ENCODE measurements around the gene SDHA. TPM values are rescaled to one million over a fixed set of nuclear protein-coding genes. Genes with fewer than 3 reads are reported as not detected.
"Not testable (repeated sequence)": the region's sequence is repeated elsewhere in the genome, so short reads cannot be mapped to it uniquely, and the experiment has no call there.

Gene SDHA
- total RNA-seq, 4 donors from 2014 or later: 45.7 to 71.5 (median 54.9) TPM

DNA sequence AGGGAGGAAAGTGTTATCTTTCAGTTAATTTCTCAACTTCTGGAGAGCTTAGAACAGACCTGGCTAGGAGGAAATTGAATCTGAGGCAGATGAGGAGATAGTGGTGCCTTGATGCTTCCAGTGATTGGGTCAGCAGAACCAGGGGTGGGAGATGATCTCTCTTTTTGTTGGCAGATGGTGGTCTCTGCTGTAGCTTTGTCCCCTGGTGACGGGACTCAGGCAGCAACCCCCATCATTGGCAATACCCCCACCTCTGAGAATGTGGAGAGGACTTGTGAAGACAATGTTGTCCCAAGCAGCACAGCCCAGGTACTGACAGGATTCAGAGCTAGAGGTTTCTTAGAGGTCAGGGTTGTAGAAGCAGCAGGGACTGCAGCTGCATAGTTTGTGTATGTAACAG, 49.6 kb downstream of the SDHA start:
- TF ChIP-seq, protein P1, sequence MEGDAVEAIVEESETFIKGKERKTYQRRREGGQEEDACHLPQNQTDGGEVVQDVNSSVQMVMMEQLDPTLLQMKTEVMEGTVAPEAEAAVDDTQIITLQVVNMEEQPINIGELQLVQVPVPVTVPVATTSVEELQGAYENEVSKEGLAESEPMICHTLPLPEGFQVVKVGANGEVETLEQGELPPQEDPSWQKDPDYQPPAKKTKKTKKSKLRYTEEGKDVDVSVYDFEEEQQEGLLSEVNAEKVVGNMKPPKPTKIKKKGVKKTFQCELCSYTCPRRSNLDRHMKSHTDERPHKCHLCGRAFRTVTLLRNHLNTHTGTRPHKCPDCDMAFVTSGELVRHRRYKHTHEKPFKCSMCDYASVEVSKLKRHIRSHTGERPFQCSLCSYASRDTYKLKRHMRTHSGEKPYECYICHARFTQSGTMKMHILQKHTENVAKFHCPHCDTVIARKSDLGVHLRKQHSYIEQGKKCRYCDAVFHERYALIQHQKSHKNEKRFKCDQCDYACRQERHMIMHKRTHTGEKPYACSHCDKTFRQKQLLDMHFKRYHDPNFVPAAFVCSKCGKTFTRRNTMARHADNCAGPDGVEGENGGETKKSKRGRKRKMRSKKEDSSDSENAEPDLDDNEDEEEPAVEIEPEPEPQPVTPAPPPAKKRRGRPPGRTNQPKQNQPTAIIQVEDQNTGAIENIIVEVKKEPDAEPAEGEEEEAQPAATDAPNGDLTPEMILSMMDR (IDR thresholded peaks at IDR 0.05): no peak
- no peak for TF ChIP-seq POLR2A (IDR thresholded peaks at IDR 0.05)
- no peaks in the 10 kb centered on the region for H3K27me3 ChIP-seq

DNA sequence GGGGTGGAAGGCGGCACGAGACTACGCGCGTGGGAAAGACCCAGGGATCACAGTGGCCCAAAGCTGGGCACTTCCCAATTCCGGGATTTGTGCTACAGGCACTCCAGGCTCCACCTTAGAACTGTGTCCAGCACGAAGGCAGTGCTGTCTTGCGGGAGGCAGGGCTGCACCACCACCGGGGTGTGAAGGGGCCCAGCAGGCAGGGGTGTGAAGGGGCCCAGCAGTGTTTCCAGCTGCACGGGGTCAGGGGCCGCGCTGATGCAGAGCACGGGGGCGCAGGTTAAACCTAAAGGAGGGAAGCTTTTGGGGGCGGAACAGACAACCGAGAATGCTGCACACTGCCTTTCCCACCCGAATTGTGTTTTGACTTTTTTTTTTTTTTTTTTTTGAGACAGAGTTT, 52.2 kb downstream of the SDHA start:
- TF ChIP-seq, protein P1 (IDR thresholded peaks at IDR 0.05): no peak
- no peak for TF ChIP-seq POLR2A (IDR thresholded peaks at IDR 0.05)
- 82% methylated on average over 17 of the region's 17 CpGs for WGBS, 2 donors
- peaks cover 7 to 35% (median 14%) of the 10 kb centered on the region in 3 donors for H3K4me1 ChIP-seq
- H3K9me3 ChIP-seq: no peaks in the 10 kb centered on the region
- no peaks in the 10 kb centered on the region for H3K27me3 ChIP-seq
- intact Hi-C loops (cut with DNase I): no loop called here
- H3K36me3 ChIP-seq: peaks cover 0 to 26% (median 3%) of the 10 kb centered on the region in 3 donors
- H3K27ac ChIP-seq: peak overlapping the region in 3 of 4 donors; percentile 90 to 96 (median 94)
- DNase-seq: no peak
- H3K4me3 ChIP-seq: peak overlapping the region in 2 of 4 donors; percentile 82 to 89

More for the DNA sequence above, 49.6 kb downstream of the SDHA start:
- intact Hi-C loops (cut with DNase I): no loop called here
- Histone ChIP-seq H3K4me3 (no peak overlapping the region), H3K36me3 (peaks cover 0 to 27% (median 0%) of the 10 kb centered on the region in 3 donors), H3K4me1 (peaks cover 1 to 15% (median 1%) of the 10 kb centered on the region in 3 donors), H3K27ac (no peak overlapping the region), H3K9me3 (no peaks in the 10 kb centered on the region)
- 100% methylated on average over 1 of the region's 1 CpG; no CpG with 5 or more reads in 1 of the 2 donors for WGBS, 2 donors
- no peak for DNase-seq

DNA sequence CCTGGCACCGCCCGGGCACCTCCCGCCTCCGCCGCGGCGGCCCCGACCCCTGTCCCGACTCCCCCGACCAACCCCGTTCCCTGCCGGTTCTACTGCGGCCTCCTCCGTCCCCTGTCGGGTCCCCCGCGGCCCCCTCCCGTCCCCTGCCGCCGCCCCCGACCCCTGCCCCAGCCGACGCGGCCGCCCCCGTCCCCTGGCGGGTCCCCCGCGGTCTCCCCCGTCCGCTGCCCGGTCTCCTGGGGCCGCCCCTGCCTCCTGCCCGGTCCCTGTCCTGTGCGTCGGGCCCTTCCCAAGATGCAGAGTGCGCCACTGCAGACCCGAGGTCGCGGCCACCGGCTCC, 53.7 kb downstream of the SDHA start:
- not testable (repeated sequence) for H3K27me3 ChIP-seq
- no CpG with 5 or more reads among the region's 41 CpGs for WGBS, 2 donors

DNA sequence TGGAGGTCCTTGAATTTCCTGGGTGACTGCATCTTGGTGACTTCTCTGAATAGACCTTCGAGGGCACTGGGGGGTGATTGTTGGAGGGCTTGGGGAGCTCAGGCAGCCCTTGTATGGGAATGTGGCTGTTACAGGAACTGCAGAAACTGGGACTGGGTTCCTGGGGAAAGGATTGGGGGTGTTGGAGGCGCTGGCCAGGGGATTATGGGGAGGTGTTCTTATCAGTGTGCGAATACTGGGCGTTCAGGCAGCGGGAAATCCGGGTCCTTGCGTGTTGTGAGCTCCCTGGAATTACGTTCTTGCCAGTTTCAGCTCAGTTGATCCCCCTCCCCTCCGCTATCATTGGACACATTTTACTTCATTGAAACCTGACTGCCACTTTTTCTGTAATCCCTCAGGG, 55.0 kb downstream of the SDHA start:
- 76 to 86% methylated on average over 6 to 7 of the region's 9 CpGs for WGBS, 2 donors
- DNase-seq; H3K27ac ChIP-seq; intact Hi-C loops (cut with DNase I); H3K27me3 ChIP-seq; H3K9me3 ChIP-seq: not testable (repeated sequence)
- peak overlapping the region in 3 of 4 donors; percentile 82 to 92 (median 89) for H3K4me3 ChIP-seq
- H3K4me1 ChIP-seq: peaks cover 7 to 37% (median 14%) of the 10 kb centered on the region in 3 donors
- peaks cover 0 to 49% (median 3%) of the 10 kb centered on the region in 3 donors for H3K36me3 ChIP-seq

More for the DNA sequence above, 53.7 kb downstream of the SDHA start:
- intact Hi-C loops (cut with DNase I); DNase-seq; H3K9me3 ChIP-seq: not testable (repeated sequence)
- Histone ChIP-seq H3K27ac (peak overlapping the region; percentile 90 to 96 (median 94)), H3K36me3 (peaks cover 0 to 36% (median 3%) of the 10 kb centered on the region in 3 donors), H3K4me3 (peak overlapping the region; percentile 82 to 92 (median 86)), H3K4me1 (peaks cover 7 to 37% (median 14%) of the 10 kb centered on the region in 3 donors)

DNA sequence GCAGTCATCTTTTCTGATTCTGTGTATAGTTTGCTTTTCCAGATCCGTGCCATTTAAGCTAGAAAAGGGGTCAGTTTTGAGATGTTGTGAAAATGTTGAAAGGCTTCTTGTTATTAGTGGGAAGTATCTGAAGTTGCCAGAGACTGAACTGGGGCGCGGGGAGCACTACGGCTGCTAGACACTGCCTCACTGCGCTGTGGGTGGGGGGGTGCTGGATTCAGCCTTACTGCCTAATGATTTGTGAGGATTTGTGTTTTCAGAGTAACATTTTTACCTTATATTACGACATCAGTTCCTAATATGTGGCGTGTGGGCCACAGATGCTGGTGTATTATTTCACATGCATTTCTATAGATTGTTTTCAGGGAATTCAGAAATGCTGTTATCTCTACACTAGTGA, 55.4 kb downstream of the SDHA start:
- H3K9me3 ChIP-seq; DNase-seq; H3K27me3 ChIP-seq; H3K27ac ChIP-seq; intact Hi-C loops (cut with DNase I): not testable (repeated sequence)
- WGBS, 2 donors: 79 to 88% methylated on average over 7 of the region's 7 CpGs
- Histone ChIP-seq H3K36me3 (peaks cover 0 to 53% (median 3%) of the 10 kb centered on the region in 3 donors), H3K4me1 (peaks cover 7 to 37% (median 14%) of the 10 kb centered on the region in 3 donors), H3K4me3 (peak overlapping the region in 2 of 4 donors; percentile 82 to 89)

DNA sequence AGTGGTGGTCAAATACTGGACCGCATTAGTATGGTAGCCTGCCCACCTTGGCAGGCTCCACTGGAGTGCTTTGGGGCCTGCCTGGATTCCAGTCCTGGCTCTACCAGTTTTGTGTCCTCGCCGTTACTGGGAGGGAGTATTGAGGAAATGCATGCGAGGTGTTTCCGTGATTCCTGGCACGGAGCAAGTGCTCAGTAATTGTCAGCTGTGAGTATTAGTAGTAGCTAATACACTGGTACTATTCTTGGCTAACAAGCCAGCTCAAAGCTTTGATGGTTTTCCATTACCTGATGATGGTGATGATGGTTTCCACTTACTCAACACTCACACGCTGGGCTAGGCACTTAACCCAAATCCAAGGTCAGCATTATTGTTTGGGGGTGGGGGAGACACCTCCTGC, 56.2 kb downstream of the SDHA start:
- H3K4me3 ChIP-seq: peak overlapping the region in 1 of 4 donors; percentile 89
- DNase-seq; H3K27me3 ChIP-seq; H3K9me3 ChIP-seq; intact Hi-C loops (cut with DNase I); H3K27ac ChIP-seq: not testable (repeated sequence)
- peaks cover 7 to 37% (median 14%) of the 10 kb centered on the region in 3 donors for H3K4me1 ChIP-seq
- 77 to 98% methylated on average over 4 to 7 of the region's 7 CpGs for WGBS, 2 donors
- H3K36me3 ChIP-seq: peaks cover 0 to 61% (median 3%) of the 10 kb centered on the region in 3 donors

DNA sequence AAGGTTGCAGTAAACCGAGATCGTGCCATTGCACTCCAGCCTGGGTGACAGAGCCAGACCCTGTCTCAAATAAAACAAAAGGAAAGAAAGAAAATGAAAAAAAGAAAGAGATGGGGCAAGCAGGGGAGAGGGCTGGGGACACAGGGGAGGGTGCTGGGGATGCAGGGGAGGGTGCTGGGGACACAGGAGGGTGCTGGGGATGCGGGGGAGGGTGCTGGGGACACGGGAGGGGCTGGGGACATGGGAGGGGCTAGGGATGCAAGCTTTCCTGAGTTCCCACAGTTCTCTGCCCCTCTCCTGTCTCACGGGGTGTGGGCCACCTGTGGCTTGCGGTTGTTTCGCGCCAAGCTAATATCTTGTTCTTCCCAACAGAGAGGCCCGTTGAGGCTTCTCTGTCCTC, 60.5 kb downstream of the SDHA start:
- intact Hi-C loops (cut with DNase I): no loop called here
- H3K4me1 ChIP-seq: peaks cover 0 to 19% (median 3%) of the 10 kb centered on the region in 3 donors
- H3K27me3 ChIP-seq: no peaks in the 10 kb centered on the region
- H3K27ac ChIP-seq: no peak overlapping the region
- no peaks in the 10 kb centered on the region for H3K9me3 ChIP-seq
- peaks cover 0 to 81% (median 3%) of the 10 kb centered on the region in 3 donors for H3K36me3 ChIP-seq
- no peak for DNase-seq
- TF ChIP-seq, protein P1 (IDR thresholded peaks at IDR 0.05): no peak
- TF ChIP-seq POLR2A (IDR thresholded peaks at IDR 0.05): no peak
- no peak overlapping the region for H3K4me3 ChIP-seq
- WGBS, 2 donors: 81 to 89% methylated on average over 7 to 9 of the region's 9 CpGs

DNA sequence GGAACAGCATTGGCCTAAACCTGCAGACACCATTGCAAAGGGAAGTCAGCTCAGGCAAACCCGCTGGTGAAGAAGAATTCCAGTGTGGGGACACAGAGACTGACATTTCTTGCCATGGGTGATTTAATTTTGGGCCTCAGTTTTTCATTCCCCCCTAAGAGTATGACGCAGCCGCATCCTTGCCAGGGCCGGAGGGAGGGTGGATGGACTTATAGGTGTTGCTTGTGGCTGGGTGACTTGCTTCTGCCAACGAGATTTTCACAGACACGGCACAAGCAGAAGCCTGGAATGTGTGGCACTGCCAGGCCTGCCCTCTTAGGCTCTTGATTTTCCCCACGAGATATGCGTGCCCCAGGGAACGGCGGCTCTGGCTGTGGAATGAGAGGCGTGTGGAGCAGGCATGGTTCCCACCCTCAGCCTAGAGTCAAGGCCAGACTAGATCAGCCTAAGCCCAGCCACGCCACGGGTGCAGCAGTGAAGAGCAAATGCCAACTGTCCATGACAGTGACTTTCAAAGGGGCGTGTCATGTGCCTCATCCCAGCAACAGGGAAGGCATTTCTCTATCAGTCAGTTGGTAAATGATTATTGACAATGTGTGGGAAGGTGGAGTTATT, 61.0 kb downstream of the SDHA start:
- DNase-seq; intact Hi-C loops (cut with DNase I); H3K4me3 ChIP-seq: not testable (repeated sequence)

More for the DNA sequence above, 61.0 kb downstream of the SDHA start:
- not testable (repeated sequence) for H3K27me3 ChIP-seq, H3K9me3 ChIP-seq, H3K27ac ChIP-seq
- peaks cover 0 to 82% (median 3%) of the 10 kb centered on the region in 3 donors for H3K36me3 ChIP-seq
- H3K4me1 ChIP-seq: peaks cover 0 to 14% (median 0%) of the 10 kb centered on the region in 3 donors
- 69 to 81% methylated on average over 6 to 10 of the region's 14 CpGs for WGBS, 2 donors
